ENCODE data around the gene ZNF385B. TPM values are rescaled to one million over a fixed set of nuclear protein-coding genes. Genes with fewer than 3 reads are reported as not detected.

The ZNF385B gene
- total and polyA plus RNA-seq, 4 experiments from 2014 or later: not detected

GRCh38 chr2:179802051-179802882, 59.1 kb downstream of the ZNF385B start:
- Mint-ChIP-seq H3K27me3 (no peaks in the 10 kb centered on the region), H3K27ac (no peak overlapping the region), H3K36me3 (no peaks in the 10 kb centered on the region), H3K4me1 (no peaks in the 10 kb centered on the region), H3K9me3 (no peaks in the 10 kb centered on the region), H3K4me3 (no peak overlapping the region)
- no peak for DNase-seq
- intact Hi-C loops (cut with micrococcal nuclease): no loop called here
- H3K9me3 ChIP-seq (ENCODE audit: control insufficient read depth in 1 of 2, low read length in 2 of 2): no peaks in the 10 kb centered on the region
- no peak overlapping the region for H3K4me3 ChIP-seq (ENCODE audit: low read length in 2 of 2)
- no peaks in the 10 kb centered on the region for H3K27me3 ChIP-seq (ENCODE audit: insufficient read depth, low read length)
- CTCF ChIA-PET (ENCODE audit: partially characterized antibody): no interaction called here
- H3K27ac ChIP-seq (ENCODE audit: low read depth, low read length): no peak overlapping the region
- no peaks in the 10 kb centered on the region for H3K36me3 ChIP-seq (ENCODE audit: insufficient read depth, low read length)
- H3K4me1 ChIP-seq (ENCODE audit: insufficient read depth, low read length): no peaks in the 10 kb centered on the region
- POLR2A ChIA-PET (ENCODE audit: partially characterized antibody): no interaction called here

- no peaks in the 10 kb centered on the region for H3K9me3 ChIP-seq (ENCODE audit: control insufficient read depth in 1 of 2, low read length in 2 of 2)
- no peak overlapping the region for H3K4me3 ChIP-seq (ENCODE audit: low read length in 2 of 2)
- intact Hi-C loops (cut with micrococcal nuclease): no loop called here
- POLR2A ChIA-PET (ENCODE audit: partially characterized antibody): no interaction called here
- DNase-seq: no peak
- H3K4me1 ChIP-seq (ENCODE audit: insufficient read depth, low read length): no peaks in the 10 kb centered on the region
- H3K36me3 ChIP-seq (ENCODE audit: insufficient read depth, low read length): no peaks in the 10 kb centered on the region
- Mint-ChIP-seq H3K27ac (no peak overlapping the region), H3K4me1 (no peaks in the 10 kb centered on the region), H3K36me3 (no peaks in the 10 kb centered on the region), H3K9me3 (no peaks in the 10 kb centered on the region), H3K4me3 (no peak overlapping the region), H3K27me3 (no peaks in the 10 kb centered on the region)
- H3K27me3 ChIP-seq (ENCODE audit: insufficient read depth, low read length): no peaks in the 10 kb centered on the region
- CTCF ChIA-PET (ENCODE audit: partially characterized antibody): no interaction called here
- H3K27ac ChIP-seq (ENCODE audit: low read depth, low read length): no peak overlapping the region
Observed at GRCh38 chr2:179800776-179801175, 60.6 kb downstream of the ZNF385B start.

GRCh38 chr2:179796213-179797007, 65.0 kb downstream of the ZNF385B start:
- CTCF ChIA-PET (ENCODE audit: partially characterized antibody): no interaction called here
- Mint-ChIP-seq H3K36me3 (no peaks in the 10 kb centered on the region), H3K27me3 (peaks cover 0 to 1% of the 10 kb centered on the region in 2 donors)

GRCh38 chr2:179793902-179794301, 67.5 kb downstream of the ZNF385B start:
- no peaks in the 10 kb centered on the region for H3K4me1 Mint-ChIP-seq
- POLR2A ChIA-PET (ENCODE audit: partially characterized antibody): no interaction called here

More at GRCh38 chr2:179796213-179797007, 65.0 kb downstream of the ZNF385B start:
- H3K4me1 ChIP-seq (ENCODE audit: insufficient read depth, low read length): no peaks in the 10 kb centered on the region
- H3K27ac ChIP-seq (ENCODE audit: low read depth, low read length): no peak overlapping the region
- no peaks in the 10 kb centered on the region for H3K36me3 ChIP-seq (ENCODE audit: insufficient read depth, low read length)
- H3K27ac Mint-ChIP-seq: no peak overlapping the region
- H3K9me3 ChIP-seq (ENCODE audit: control insufficient read depth in 1 of 2, low read length in 2 of 2): no peaks in the 10 kb centered on the region
- POLR2A ChIA-PET (ENCODE audit: partially characterized antibody): no interaction called here
- H3K4me3 Mint-ChIP-seq: no peak overlapping the region
- intact Hi-C loops (cut with micrococcal nuclease): no loop called here
- H3K4me1 Mint-ChIP-seq: no peaks in the 10 kb centered on the region
- no peaks in the 10 kb centered on the region for H3K27me3 ChIP-seq (ENCODE audit: insufficient read depth, low read length)
- DNase-seq: no peak
- H3K4me3 ChIP-seq (ENCODE audit: low read length in 2 of 2): no peak overlapping the region
- H3K9me3 Mint-ChIP-seq: no peaks in the 10 kb centered on the region

GRCh38 chr2:179793238-179793637, 68.2 kb downstream of the ZNF385B start:
- Mint-ChIP-seq H3K4me3 (no peak overlapping the region), H3K9me3 (no peaks in the 10 kb centered on the region), H3K4me1 (no peaks in the 10 kb centered on the region), H3K27me3 (peaks cover 0 to 1% of the 10 kb centered on the region in 2 donors), H3K36me3 (no peaks in the 10 kb centered on the region), H3K27ac (no peak overlapping the region)
- Histone ChIP-seq H3K36me3 (ENCODE audit: insufficient read depth, low read length) (no peaks in the 10 kb centered on the region), H3K27me3 (ENCODE audit: insufficient read depth, low read length) (no peaks in the 10 kb centered on the region), H3K4me3 (ENCODE audit: low read length in 2 of 2) (no peak overlapping the region), H3K4me1 (ENCODE audit: insufficient read depth, low read length) (no peaks in the 10 kb centered on the region), H3K9me3 (ENCODE audit: control insufficient read depth in 1 of 2, low read length in 2 of 2) (no peaks in the 10 kb centered on the region), H3K27ac (ENCODE audit: low read depth, low read length) (no peak overlapping the region)
- ChIA-PET CTCF (ENCODE audit: partially characterized antibody) (no interaction called here), POLR2A (ENCODE audit: partially characterized antibody) (no interaction called here)
- no peak for DNase-seq
- intact Hi-C loops (cut with micrococcal nuclease): no loop called here

More at GRCh38 chr2:179793902-179794301, 67.5 kb downstream of the ZNF385B start:
- H3K36me3 ChIP-seq (ENCODE audit: insufficient read depth, low read length): no peaks in the 10 kb centered on the region
- DNase-seq: no peak
- H3K36me3 Mint-ChIP-seq: no peaks in the 10 kb centered on the region
- intact Hi-C loops (cut with micrococcal nuclease): no loop called here
- H3K4me1 ChIP-seq (ENCODE audit: insufficient read depth, low read length): no peaks in the 10 kb centered on the region
- H3K4me3 ChIP-seq (ENCODE audit: low read length in 2 of 2): no peak overlapping the region
- peaks cover 0 to 1% of the 10 kb centered on the region in 2 donors for H3K27me3 Mint-ChIP-seq
- no peak overlapping the region for H3K4me3 Mint-ChIP-seq
- H3K27ac ChIP-seq (ENCODE audit: low read depth, low read length): no peak overlapping the region
- CTCF ChIA-PET (ENCODE audit: partially characterized antibody): no interaction called here
- no peak overlapping the region for H3K27ac Mint-ChIP-seq
- no peaks in the 10 kb centered on the region for H3K9me3 Mint-ChIP-seq
- H3K9me3 ChIP-seq (ENCODE audit: control insufficient read depth in 1 of 2, low read length in 2 of 2): no peaks in the 10 kb centered on the region
- H3K27me3 ChIP-seq (ENCODE audit: insufficient read depth, low read length): no peaks in the 10 kb centered on the region

- intact Hi-C loops (cut with micrococcal nuclease): no loop called here
- Mint-ChIP-seq H3K27me3 (peaks cover 0 to 1% of the 10 kb centered on the region in 2 donors), H3K36me3 (no peaks in the 10 kb centered on the region), H3K9me3 (no peaks in the 10 kb centered on the region), H3K4me3 (no peak overlapping the region), H3K4me1 (no peaks in the 10 kb centered on the region), H3K27ac (no peak overlapping the region)
- Histone ChIP-seq H3K27me3 (ENCODE audit: insufficient read depth, low read length) (no peaks in the 10 kb centered on the region), H3K4me3 (ENCODE audit: low read length in 2 of 2) (no peak overlapping the region), H3K9me3 (ENCODE audit: control insufficient read depth in 1 of 2, low read length in 2 of 2) (no peaks in the 10 kb centered on the region), H3K27ac (ENCODE audit: low read depth, low read length) (no peak overlapping the region), H3K36me3 (ENCODE audit: insufficient read depth, low read length) (no peaks in the 10 kb centered on the region), H3K4me1 (ENCODE audit: insufficient read depth, low read length) (no peaks in the 10 kb centered on the region)
- no peak for DNase-seq
- CTCF ChIA-PET (ENCODE audit: partially characterized antibody): no interaction called here
- POLR2A ChIA-PET (ENCODE audit: partially characterized antibody): no interaction called here
Observed at GRCh38 chr2:179790235-179791217, 70.9 kb downstream of the ZNF385B start.

GRCh38 chr2:179788104-179788503, 73.3 kb downstream of the ZNF385B start:
- Mint-ChIP-seq H3K9me3 (peaks cover 0 to 2% (median 0%) of the 10 kb centered on the region in 8 donors), H3K27me3 (no peaks in the 10 kb centered on the region), H3K36me3 (no peaks in the 10 kb centered on the region), H3K4me3 (no peak overlapping the region), H3K27ac (no peak overlapping the region), H3K4me1 (no peaks in the 10 kb centered on the region)
- CTCF ChIA-PET (ENCODE audit: partially characterized antibody): interaction anchor here (0.9 kb wide), 1 partner anchor 9 kb away, joined by 3 read pairs; no protein-coding TSS in a partner anchor
- intact Hi-C loops (cut with micrococcal nuclease): no loop called here
- no peaks in the 10 kb centered on the region for H3K36me3 ChIP-seq (ENCODE audit: insufficient read depth, low read length)
- H3K27me3 ChIP-seq (ENCODE audit: insufficient read depth, low read length): no peaks in the 10 kb centered on the region
- DNase-seq: no peak
- no peaks in the 10 kb centered on the region for H3K4me1 ChIP-seq (ENCODE audit: insufficient read depth, low read length)
- POLR2A ChIA-PET (ENCODE audit: partially characterized antibody): no interaction called here
- no peak overlapping the region for H3K27ac ChIP-seq (ENCODE audit: low read depth, low read length)
- H3K4me3 ChIP-seq (ENCODE audit: low read length in 2 of 2): no peak overlapping the region
- H3K9me3 ChIP-seq (ENCODE audit: control insufficient read depth in 1 of 2, low read length in 2 of 2): no peaks in the 10 kb centered on the region

All from CD4-positive, alpha-beta memory T cell (primary cell).